KMS-11 (cell line): Measurements from ENCODE around the gene TMEM252.

ENCODE experiments used
- H2AFZ ChIP-seq: fragments of 200-600 bp; sonication (generic); 2 replicates; pipeline ENCODE4 v1.6.1; 2016; ENCODE audit warnings: antibody characterized with exemption, mixed run types, low read depth
- H3K27ac ChIP-seq: fragments of 200-600 bp; sonication (generic); 2 replicates; pipeline ENCODE4 v1.6.1; 2016; ENCODE audit warnings: mild to moderate bottlenecking, mixed run types
- H3K27me3 ChIP-seq: fragments of 200-600 bp; sonication (generic); 2 replicates; pipeline ENCODE4 v1.6.1; 2017; ENCODE audit warnings: mild to moderate bottlenecking, low read depth, mixed run types, moderate library complexity; ENCODE audit not compliant: insufficient read depth
- H3K36me3 ChIP-seq: fragments of 200-600 bp; sonication (generic); 2 replicates; pipeline ENCODE4 v1.6.1; 2017; ENCODE audit warnings: mild to moderate bottlenecking, mixed run types; ENCODE audit not compliant: insufficient read depth
- H3K4me1 ChIP-seq: fragments of 200-600 bp; sonication (generic); 2 replicates; pipeline ENCODE4 v1.6.1; 2016; ENCODE audit warnings: mild to moderate bottlenecking, low read depth, mixed run types; ENCODE audit not compliant: poor library complexity, severe bottlenecking
- H3K4me2 ChIP-seq: fragments of 200-600 bp; sonication (generic); 2 replicates; pipeline ENCODE4 v1.7.0; 2016; ENCODE audit warnings: mild to moderate bottlenecking, mixed run types
- H3K4me3 ChIP-seq: fragments of 200-600 bp; sonication (generic); IDR thresholded peaks from 2 replicates; pipeline ENCODE4 v1.6.1; 2017; ENCODE audit warnings: low read depth, low read length, mixed read lengths; ENCODE audit not compliant: insufficient read depth
- H3K79me2 ChIP-seq: fragments of 200-600 bp; sonication (generic); 2 replicates; pipeline ENCODE4 v1.6.1; 2016; ENCODE audit warnings: low read depth, mixed run types; ENCODE audit not compliant: insufficient read depth
- H3K9ac ChIP-seq: fragments of 200-600 bp; sonication (generic); 2 replicates; pipeline ENCODE4 v1.6.1; 2016; ENCODE audit warnings: mild to moderate bottlenecking, mixed run types
- H4K20me1 ChIP-seq: fragments of 200-600 bp; sonication (generic); 2 replicates; pipeline ENCODE4 v1.6.1; 2016; ENCODE audit warnings: mild to moderate bottlenecking, mixed run types; ENCODE audit not compliant: insufficient read depth
- TF ChIP-seq, protein P1 (sequence below): fragments of 200-600 bp; sonication (generic); conservative IDR thresholded peaks from 2 replicates; pipeline ENCODE4 v1.6.1; 2017; ENCODE audit warnings: low read depth, mild to moderate bottlenecking, antibody characterized with exemption, low read length, moderate library complexity, mixed read lengths

The TMEM252 gene

DNA sequence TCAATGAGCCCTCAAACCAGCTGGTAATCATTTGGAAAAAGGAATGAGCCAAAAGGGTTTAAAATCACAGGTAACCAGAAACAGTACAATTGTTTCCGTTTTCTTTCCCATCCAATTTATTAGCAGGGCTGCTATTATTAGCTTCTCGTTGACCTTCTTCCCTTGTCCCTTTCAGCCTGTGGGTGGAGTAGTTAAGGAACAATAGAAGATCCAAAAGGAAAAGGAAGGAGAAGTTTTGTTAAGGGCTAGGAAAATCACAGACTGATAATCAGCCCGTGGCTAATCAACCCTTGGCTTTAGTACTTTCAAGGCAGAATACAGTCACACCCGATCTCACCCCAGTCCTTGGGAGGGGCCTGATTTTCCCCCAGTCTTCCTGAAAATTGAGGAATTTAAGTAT is 38.4 kb downstream of the TMEM252 start:
- no peak overlapping the region for H3K4me2 ChIP-seq
- H3K79me2 ChIP-seq: no peaks in the 10 kb centered on the region
- no peaks in the 10 kb centered on the region for H3K4me1 ChIP-seq
- no peak overlapping the region for H3K27ac ChIP-seq
- H3K4me3 ChIP-seq: no peak overlapping the region
- H3K36me3 ChIP-seq: no peaks in the 10 kb centered on the region
- TF ChIP-seq, protein P1, sequence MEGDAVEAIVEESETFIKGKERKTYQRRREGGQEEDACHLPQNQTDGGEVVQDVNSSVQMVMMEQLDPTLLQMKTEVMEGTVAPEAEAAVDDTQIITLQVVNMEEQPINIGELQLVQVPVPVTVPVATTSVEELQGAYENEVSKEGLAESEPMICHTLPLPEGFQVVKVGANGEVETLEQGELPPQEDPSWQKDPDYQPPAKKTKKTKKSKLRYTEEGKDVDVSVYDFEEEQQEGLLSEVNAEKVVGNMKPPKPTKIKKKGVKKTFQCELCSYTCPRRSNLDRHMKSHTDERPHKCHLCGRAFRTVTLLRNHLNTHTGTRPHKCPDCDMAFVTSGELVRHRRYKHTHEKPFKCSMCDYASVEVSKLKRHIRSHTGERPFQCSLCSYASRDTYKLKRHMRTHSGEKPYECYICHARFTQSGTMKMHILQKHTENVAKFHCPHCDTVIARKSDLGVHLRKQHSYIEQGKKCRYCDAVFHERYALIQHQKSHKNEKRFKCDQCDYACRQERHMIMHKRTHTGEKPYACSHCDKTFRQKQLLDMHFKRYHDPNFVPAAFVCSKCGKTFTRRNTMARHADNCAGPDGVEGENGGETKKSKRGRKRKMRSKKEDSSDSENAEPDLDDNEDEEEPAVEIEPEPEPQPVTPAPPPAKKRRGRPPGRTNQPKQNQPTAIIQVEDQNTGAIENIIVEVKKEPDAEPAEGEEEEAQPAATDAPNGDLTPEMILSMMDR: no peak
- no peak overlapping the region for H2AFZ ChIP-seq
- no peak overlapping the region for H3K9ac ChIP-seq
- H3K27me3 ChIP-seq: no peaks in the 10 kb centered on the region
- H4K20me1 ChIP-seq: no peaks in the 10 kb centered on the region

DNA sequence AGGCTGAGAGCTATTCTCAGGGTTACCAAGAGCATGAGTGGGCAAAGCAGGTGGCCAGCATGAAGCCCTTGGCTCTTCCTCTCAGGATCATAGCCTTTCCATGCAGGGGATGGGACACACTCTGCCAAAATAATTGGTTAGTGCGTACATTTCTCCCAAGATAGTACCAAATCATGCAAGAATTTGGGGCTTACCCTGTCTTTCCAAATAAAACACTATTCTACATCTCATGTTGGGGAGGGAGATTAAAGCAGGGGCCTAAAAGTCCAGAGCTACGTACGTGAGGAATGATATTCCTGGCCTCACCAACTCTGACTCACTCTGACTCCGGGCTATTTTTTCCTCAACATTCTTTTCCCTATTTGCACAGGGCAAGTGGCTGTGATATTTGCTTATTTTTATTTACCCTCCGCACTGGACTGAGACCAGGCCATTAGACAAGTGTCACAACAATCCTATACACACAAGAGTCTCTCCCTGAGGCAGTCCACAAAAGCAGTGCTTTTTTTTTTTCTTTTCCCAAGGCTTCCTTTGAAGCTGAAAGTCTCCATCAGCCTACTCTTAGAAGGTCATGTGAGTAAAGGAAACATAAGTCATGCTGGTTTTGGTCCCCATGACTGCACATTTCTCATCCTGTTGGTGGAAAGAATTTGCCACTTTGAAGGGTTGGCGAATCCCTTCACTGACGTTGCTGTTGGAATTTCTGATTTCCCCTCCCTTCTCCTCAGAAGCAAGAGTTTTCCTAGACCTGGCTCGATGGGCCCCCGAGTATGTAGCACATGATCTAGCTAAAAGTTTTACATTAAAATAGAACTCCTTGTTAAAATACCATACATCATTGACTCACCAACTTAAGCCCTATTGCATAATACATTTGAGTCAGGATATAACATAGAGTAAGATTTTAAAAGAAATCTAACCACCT is 40.0 kb downstream of the TMEM252 start:
- Histone ChIP-seq H3K4me3 (no peak overlapping the region), H3K9ac (no peak overlapping the region), H3K36me3 (no peaks in the 10 kb centered on the region), H3K27ac (no peak overlapping the region), H3K4me2 (no peak overlapping the region), H3K4me1 (no peaks in the 10 kb centered on the region), H3K27me3 (no peaks in the 10 kb centered on the region), H4K20me1 (no peaks in the 10 kb centered on the region), H2AFZ (no peak overlapping the region), H3K79me2 (no peaks in the 10 kb centered on the region)
- TF ChIP-seq, protein P1: no peak

- no peak overlapping the region for H2AFZ ChIP-seq
- no peaks in the 10 kb centered on the region for H3K4me1 ChIP-seq
- no peaks in the 10 kb centered on the region for H3K27me3 ChIP-seq
- H3K36me3 ChIP-seq: no peaks in the 10 kb centered on the region
- H3K4me3 ChIP-seq: no peak overlapping the region
- no peak overlapping the region for H3K4me2 ChIP-seq
- H4K20me1 ChIP-seq: no peaks in the 10 kb centered on the region
- TF ChIP-seq, protein P1: no peak
- H3K9ac ChIP-seq: no peak overlapping the region
- H3K27ac ChIP-seq: no peak overlapping the region
- no peaks in the 10 kb centered on the region for H3K79me2 ChIP-seq
Measured at GRCh38 chr9:68498816-68499215, 41.9 kb downstream of the TMEM252 start.

GRCh38 chr9:68497629-68498028 is 43.1 kb downstream of the TMEM252 start:
- H3K9ac ChIP-seq: no peak overlapping the region
- H3K27ac ChIP-seq: no peak overlapping the region
- H3K4me2 ChIP-seq: no peak overlapping the region
- no peaks in the 10 kb centered on the region for H3K27me3 ChIP-seq
- H3K79me2 ChIP-seq: no peaks in the 10 kb centered on the region
- no peaks in the 10 kb centered on the region for H3K36me3 ChIP-seq
- TF ChIP-seq, protein P1: no peak
- no peaks in the 10 kb centered on the region for H3K4me1 ChIP-seq
- no peaks in the 10 kb centered on the region for H4K20me1 ChIP-seq
- H3K4me3 ChIP-seq: no peak overlapping the region
- no peak overlapping the region for H2AFZ ChIP-seq
